Chondrocyte (in vitro differentiated cells): ENCODE measurements around the gene ALG2. TPM values are rescaled to one million over a fixed set of nuclear protein-coding genes. Genes with fewer than 3 reads are reported as not detected.

Experiments
- DNase-seq: peaks from one replicate; pipeline ENCODE4 v3.0.0; 2021; ENCODE audit warnings: mixed read lengths, low spot score
- H3K27ac Mint-ChIP-seq: one replicate; pipeline ENCODE4 v1.8.0; 2021; ENCODE audit warnings: mild to moderate bottlenecking, moderate library complexity, mixed read lengths; ENCODE audit not compliant: unreplicated experiment
- H3K27me3 Mint-ChIP-seq: 2 replicates; pipeline ENCODE4 v1.8.0; 2021; ENCODE audit warnings: low read depth, mixed read lengths
- H3K36me3 Mint-ChIP-seq: 2 replicates; pipeline ENCODE4 v1.8.0; 2021; ENCODE audit warnings: low read depth, mixed read lengths
- H3K4me1 Mint-ChIP-seq: 2 replicates; pipeline ENCODE4 v1.8.0; 2021; ENCODE audit warnings: low read depth, mild to moderate bottlenecking, mixed read lengths
- H3K4me3 Mint-ChIP-seq: one replicate; pipeline ENCODE4 v1.8.0; 2021; ENCODE audit warnings: mild to moderate bottlenecking, moderate library complexity, mixed read lengths; ENCODE audit not compliant: unreplicated experiment
- H3K9me3 Mint-ChIP-seq: 2 replicates; pipeline ENCODE4 v1.8.0; 2021; ENCODE audit warnings: low read depth, mixed read lengths
- CTCF ChIP-seq: fragments of 200-600 bp; sonication (generic); IDR thresholded peaks from 2 replicates; pipeline ENCODE4 v1.5.0; 2021; ENCODE audit warnings: antibody characterized with exemption, mild to moderate bottlenecking, moderate library complexity
- total RNA-seq: library from RNA; stranded (reverse); gene quantifications from 3 replicates; pipeline ENCODE4 v1.2.1, GENCODE V29; 2021

Gene ALG2
- total RNA-seq, 1 donor from 2014 or later, result 33.9 TPM

DNA sequence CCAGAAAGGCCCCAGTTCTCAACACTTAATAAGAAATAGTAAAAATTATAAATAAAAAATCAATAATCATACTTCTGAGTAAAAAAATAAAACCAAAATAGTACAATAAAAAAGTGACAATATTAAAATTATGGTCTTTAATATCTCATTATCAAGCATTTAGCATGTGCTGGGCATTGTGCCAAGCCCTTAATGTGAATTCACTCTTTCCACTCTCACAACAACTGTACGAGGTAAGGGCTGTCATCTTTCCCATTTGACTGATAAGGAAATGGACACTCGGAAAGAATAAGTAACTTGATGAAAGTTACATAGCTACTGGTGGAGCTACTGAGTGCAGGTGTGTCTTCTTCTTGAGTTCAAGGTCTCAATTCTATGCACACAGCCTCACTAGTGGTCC lies 43.9 kb upstream of the ALG2 start:
- Mint-ChIP-seq H3K4me3 (no peak overlapping the region), H3K9me3 (no peaks in the 10 kb centered on the region), H3K4me1 (peaks cover 15% of the 10 kb centered on the region), H3K27ac (no peak overlapping the region), H3K27me3 (no peaks in the 10 kb centered on the region), H3K36me3 (peaks cover 2% of the 10 kb centered on the region)
- TF ChIP-seq CTCF, result no peak
- DNase-seq, result no peak

GRCh38 chr9:99264070-99264680 lies 42.4 kb upstream of the ALG2 start:
- Mint-ChIP-seq H3K9me3 (no peaks in the 10 kb centered on the region), H3K4me3 (no peak overlapping the region), H3K4me1 (peaks cover 14% of the 10 kb centered on the region), H3K27me3 (no peaks in the 10 kb centered on the region), H3K27ac (no peak overlapping the region), H3K36me3 (peaks cover 2% of the 10 kb centered on the region)
- TF ChIP-seq CTCF, result peak; percentile 49
- DNase-seq, result no peak

- Mint-ChIP-seq H3K27me3 (no peaks in the 10 kb centered on the region), H3K4me1 (peaks cover 13% of the 10 kb centered on the region), H3K9me3 (no peaks in the 10 kb centered on the region), H3K27ac (no peak overlapping the region), H3K36me3 (peaks cover 2% of the 10 kb centered on the region), H3K4me3 (no peak overlapping the region)
- TF ChIP-seq CTCF, result no peak
- no peak for DNase-seq
Measured at GRCh38 chr9:99262949-99263418, 41.2 kb upstream of the ALG2 start.

GRCh38 chr9:99261923-99262322 lies 40.2 kb upstream of the ALG2 start:
- Mint-ChIP-seq H3K4me1 (peaks cover 12% of the 10 kb centered on the region), H3K27ac (no peak overlapping the region)

More at GRCh38 chr9:99261923-99262322, 40.2 kb upstream of the ALG2 start:
- H3K9me3 Mint-ChIP-seq, result no peaks in the 10 kb centered on the region
- H3K36me3 Mint-ChIP-seq, result peaks cover 2% of the 10 kb centered on the region
- no peak for DNase-seq
- H3K27me3 Mint-ChIP-seq, result no peaks in the 10 kb centered on the region
- no peak overlapping the region for H3K4me3 Mint-ChIP-seq
- TF ChIP-seq CTCF, result no peak
